A549 treated with RU486 at 1 μM for 4 hours (cell line): ENCODE data around the gene JCHAIN. TPM values are rescaled to one million over a fixed set of nuclear protein-coding genes. Genes with fewer than 3 reads are reported as not detected.

Source experiments
- total RNA-seq: library from RNA; stranded (reverse); fragments of 200-300 nt; extraction: Qiagen RNA extraction; gene quantifications from 5 replicates; pipeline ENCODE4 v1.2.3, GENCODE V29; 2022; ENCODE audit warnings: low read depth

JCHAIN gene
- 0.45 to 1.4 TPM in 2 of 5 replicates, not detected in the others for total RNA-seq

DNA sequence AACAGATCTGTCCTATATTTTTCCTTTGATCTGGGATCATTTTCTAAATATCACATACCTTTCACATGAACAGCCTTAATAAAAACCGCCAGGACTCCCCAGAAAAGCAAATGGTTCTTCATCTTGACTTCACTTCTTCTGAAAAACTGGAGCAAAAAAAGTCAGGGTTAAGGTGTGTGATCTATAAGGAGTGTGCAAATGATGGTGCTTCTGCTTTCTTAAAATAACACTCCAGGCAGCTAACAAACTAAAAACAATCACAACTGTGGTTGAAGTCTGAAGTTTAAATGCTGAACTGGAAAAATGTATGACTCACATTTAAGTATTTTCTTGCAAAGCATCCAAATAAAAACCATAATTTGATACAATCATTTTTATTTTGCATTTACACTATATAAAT is at the start of gene JCHAIN:
Gene JCHAIN (minus strand): TSS at position 140 of the 400 bp plus-strand sequence. CDS start 18 bp downstream, at position 122.

DNA sequence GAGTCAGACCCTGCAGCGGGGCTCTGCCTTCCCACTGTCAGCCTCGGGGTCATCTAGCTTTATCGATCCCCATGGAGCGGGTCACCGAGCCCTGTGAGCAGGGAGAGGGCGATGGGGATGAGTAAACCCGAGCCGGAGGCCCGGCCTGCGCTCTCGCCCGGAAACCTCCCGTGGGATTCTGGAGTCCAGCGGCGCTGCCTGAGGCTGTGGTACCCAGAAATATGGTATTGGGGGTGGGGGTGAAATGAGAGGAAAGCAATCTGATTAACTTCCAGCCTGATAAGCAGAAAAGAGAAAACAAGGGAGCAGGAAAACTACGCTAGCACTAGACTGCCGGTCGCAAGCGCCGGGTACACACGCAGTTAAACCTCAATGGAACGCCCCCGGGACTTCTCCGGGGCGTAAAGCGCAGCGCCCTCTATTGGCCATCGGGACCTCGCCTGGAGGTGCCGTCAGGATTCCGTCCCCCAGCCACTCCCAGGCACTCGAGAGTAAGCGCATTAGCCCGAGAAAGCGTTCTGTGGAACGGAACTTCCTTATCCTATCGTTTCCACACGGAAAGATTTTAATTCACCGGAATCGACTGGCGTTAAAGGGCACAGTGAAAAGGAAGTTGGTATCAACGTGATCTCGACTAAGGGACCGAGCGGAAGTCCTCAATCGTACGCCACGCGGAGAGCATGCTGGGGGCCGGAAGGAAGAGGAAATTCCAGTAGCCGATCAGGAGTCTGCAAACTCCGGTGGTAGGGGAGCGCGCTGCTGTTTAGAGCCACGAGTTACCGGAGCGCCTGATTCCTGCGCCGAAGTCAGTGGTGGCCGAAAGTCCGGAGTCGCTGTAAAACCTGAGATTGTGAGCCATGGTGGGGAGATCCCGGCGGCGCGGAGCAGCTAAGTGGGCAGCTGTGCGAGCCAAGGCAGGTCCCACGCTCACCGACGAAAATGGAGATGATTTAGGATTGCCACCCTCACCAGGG is 21.8 kb upstream of the JCHAIN start, which contains the start of gene UTP3:
Gene UTP3 (plus strand): TSS at position 712 of the 974 bp plus-strand sequence. CDS start 146 bp downstream, at position 858.

DNA sequence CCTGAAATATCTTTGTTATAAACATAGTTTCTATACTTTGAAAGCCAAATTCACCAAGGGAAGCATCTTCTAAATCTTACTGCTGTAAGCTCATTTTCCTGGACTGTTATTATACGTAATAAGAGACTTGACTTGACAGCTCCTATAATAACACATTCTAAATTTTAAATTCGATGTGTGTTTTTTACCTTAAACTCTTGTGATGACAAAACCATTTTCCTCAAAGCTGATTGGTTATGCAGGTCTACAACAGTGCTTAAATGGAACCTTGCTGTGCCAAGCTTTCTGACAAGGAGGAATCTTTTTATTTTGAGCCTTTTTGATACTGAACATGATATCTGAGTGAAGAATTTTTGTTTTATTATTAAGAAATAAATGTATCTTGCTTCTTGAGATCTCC is 37.9 kb downstream of the JCHAIN start, which contains the start of gene ENAM:
Gene ENAM (plus strand): TSS at position 301 of the 400 bp plus-strand sequence. CDS start 757 bp downstream, outside the sequence.

Other genes starting within 250 kb of the JCHAIN start
- gene MUC7, start 194.3 kb downstream of the JCHAIN start, total RNA-seq, result not detected in 5 replicates
- gene AMTN, start 147.9 kb downstream of the JCHAIN start, total RNA-seq, result 0.13 TPM in 1 of 5 replicates, not detected in the others
- not detected in 5 replicates for gene AMBN, start 74.3 kb downstream of the JCHAIN start, total RNA-seq
- not detected in 5 replicates for gene ENAM, start 37.8 kb downstream of the JCHAIN start, total RNA-seq
- 34.9 to 47.9 TPM (median 37.4 TPM) in 5 replicates for gene UTP3, start 22.0 kb upstream of the JCHAIN start, total RNA-seq
- 5.7 to 8.4 TPM (median 7.4 TPM) in 5 replicates for gene RUFY3, start 55.5 kb upstream of the JCHAIN start, total RNA-seq
- 68.1 to 87.9 TPM (median 78.6 TPM) in 5 replicates for gene GRSF1, start 173.4 kb upstream of the JCHAIN start, total RNA-seq
- 3.5 to 7.1 TPM (median 6.9 TPM) in 5 replicates for gene MOB1B, start 235.9 kb upstream of the JCHAIN start, total RNA-seq